Stimulated activated CD4-positive, alpha-beta T cell treated with anti-CD3 and anti-CD28 coated beads, Interleukin-4, amount 100 ng/mL, for 24 hours (primary cell): Measurements from ENCODE around the gene OR2L8.

Source experiments
- DNase-seq: peaks from one replicate; pipeline ENCODE4 v3.0.0-alpha.2; 2020

The OR2L8 gene

GRCh38 chr1:247998811-247999210 is 50.2 kb downstream of the OR2L8 start:
- no peak for DNase-seq
